ENCODE data around the gene SUPT20HL1. TPM values are rescaled to one million over a fixed set of nuclear protein-coding genes. Genes with fewer than 3 reads are reported as not detected.
"Not testable (repeated sequence)": the region's sequence is repeated elsewhere in the genome, so short reads cannot be mapped to it uniquely, and the experiment has no call there.

SUPT20HL1 gene
- polyA plus RNA-seq, 12 donors: 0.05 to 0.10 (median 0.08) TPM; not detected in 9

- not testable (repeated sequence) for DNase-seq
These were observed 3.2 kb downstream of the SUPT20HL1 start for GRCh38 chrX:24363432-24364181.

DNA sequence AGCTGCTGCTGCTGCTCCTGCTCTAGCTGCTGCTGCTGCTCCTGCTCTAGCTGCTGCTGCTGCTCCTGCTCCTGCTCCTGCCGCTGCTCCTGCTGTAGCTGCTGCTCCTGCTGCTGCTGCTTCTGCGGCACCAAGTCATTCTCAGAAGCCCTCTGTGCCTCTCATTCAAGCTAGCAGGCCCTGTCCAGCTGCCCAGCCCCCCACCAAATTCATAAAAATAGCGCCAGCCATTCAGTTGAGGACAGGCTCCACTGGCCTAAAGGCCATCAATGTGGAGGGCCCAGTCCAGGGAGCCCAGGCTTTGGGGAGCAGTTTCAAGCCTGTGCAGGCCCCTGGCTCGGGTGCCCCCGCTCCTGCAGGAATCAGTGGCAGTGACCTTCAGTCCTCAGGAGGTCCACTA lies 3.9 kb downstream of the SUPT20HL1 start:
- DNase-seq: no peak

DNA sequence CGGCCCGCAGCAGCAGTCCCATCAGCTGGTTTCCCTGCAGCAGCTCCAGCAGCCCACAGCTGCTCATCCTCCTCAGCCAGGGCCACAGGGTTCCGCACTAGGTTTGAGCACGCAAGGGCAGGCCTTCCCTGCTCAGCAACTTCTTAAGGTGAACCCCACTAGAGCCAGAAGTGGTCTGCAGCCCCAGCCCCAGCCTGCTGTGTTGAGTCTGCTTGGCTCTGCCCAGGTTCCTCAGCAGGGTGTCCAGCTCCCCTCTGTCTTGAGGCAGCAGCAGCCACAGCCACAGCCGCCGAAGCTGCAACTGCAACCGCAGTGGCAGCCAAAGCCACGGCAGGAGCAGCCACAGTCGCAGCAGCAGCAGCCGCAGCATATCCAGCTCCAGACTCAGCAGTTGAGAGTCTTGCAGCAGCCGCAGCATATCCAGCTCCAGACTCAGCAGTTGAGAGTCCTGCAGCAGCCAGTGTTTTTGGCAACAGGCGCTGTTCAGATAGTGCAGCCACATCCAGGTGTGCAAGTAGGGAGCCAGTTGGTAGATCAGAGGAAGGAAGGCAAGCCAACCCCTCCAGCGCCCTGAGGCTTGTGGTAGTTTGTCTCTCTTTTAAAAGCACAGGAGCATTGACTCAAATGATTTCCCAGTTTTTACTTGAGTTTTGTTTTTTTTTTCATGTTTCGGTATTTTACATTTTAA lies 4.6 kb downstream of the SUPT20HL1 start:
- no peak for DNase-seq

DNA sequence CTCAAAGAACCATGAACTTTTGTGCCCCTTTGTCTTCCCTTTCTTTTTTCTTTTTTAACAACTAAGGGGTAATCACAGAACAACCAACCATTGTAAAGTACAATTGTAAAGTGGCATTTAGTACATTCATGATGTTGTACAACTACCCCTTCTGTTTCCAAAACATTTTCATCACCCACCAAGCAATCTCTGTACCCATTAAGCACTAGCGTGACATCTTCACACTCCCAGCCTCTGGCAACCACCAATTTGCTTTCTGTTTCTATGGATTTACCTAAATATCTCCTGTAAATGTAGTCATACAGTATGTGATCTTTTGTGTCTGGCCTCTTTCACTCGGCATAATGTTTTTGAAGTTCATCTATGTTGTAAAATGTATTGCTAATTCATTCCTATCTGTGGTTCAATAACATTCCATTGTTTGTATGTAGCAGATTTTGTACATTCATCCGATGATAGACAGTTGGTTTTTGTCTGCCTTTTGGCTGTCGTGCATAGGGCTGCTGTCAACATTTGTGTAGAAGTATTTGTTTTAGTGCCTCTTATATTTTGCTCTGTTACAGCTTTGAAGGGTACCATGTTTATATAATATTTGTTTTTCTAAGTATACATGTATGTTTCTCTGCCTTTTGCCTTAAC lies 6.4 kb downstream of the SUPT20HL1 start:
- not testable (repeated sequence) for DNase-seq

GRCh38 chrX:24369816-24370215 lies 9.4 kb downstream of the SUPT20HL1 start:
- DNase-seq: no peak

DNA sequence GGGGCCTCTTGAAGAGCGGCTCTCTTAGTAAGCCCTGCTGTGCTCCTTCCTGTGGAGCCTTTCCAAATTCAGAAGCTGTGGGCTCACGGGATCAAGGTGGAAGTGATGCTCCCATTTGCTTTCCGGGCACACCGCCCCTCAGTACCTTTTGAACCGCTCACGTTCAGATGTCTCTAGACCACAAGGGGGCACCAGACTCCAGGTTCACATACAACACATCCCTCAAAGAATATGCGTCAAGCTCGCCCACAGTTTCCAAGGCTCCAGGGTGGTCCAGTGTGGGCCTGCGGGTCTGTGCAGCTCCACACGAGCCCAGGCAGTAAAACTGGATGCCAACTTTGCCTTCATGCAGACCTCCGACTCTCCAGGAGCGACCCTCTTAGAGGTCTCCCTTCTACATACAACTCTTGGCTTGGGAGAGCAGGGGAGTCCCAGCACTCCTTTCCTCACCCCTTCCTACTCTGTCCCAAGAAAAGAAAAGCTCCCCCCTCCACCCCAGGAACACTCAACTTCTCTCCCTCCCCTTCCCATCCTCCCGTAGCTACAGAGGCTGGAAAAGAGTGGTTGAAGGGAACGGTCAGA lies 11.0 kb downstream of the SUPT20HL1 start:
- DNase-seq: peak; percentile 63

DNA sequence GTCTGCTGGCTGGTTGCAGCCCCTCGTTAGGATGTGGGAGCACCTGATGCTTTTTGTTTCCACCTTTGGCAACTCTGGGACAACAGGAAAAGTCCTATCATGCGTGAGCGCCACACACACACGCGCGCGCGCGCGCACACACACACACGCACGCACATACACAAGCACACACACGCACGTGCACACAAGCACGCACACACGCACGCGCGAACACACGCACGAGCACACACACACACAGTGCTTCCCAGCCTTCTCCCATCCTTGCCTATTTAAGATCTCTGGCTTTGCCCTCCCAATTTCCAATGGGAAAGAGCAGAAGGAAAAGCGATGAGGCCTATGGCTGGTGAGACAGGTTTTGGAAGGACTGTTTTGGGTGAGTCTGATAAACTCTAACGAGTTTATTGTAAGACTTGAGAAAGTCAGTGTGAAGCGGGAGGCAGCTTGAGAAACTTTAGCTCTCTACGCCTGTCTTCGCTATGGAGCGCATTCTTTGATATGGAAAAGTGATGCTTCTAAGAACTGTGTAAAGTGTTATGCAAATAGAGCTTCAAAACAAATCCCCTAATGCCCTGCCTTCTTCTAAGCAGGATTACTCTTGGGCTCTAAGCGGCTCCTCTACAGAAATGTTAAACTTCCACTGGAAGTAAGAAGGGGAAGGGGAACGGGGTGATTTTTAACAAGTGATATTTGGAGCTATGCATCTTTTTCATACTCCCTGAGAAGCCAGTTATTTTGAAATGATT lies 11.8 kb downstream of the SUPT20HL1 start:
- DNase-seq: no peak

DNA sequence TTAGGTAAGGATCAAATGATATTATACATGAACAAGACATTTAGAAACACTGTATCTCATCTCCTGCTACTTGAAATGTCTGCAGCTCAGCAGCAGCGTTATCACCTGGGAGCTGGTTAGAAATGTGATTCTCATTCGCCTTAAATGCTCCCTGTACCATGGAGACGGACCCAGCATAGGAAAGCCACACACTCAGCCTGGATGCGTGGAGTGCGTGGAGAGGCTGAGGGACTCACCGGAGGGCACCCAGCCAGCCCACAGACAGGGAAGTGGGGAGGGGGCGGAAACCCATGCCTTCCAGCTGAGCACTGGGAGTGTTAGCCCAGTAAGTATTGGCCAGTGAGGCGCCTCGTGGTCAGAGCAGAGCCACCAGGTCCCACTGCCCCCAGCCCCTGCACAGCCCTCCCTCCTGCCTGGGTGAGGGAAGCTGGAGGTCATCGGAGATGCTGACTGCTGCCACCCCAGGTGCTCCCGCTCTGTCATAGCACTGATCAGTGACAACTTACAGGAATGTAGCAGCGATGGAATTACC lies 15.2 kb downstream of the SUPT20HL1 start:
- DNase-seq: no peak

- DNase-seq: no peak
These were observed 16.0 kb downstream of the SUPT20HL1 start for GRCh38 chrX:24376403-24376802.

- no peak for DNase-seq
These were observed 16.8 kb downstream of the SUPT20HL1 start for GRCh38 chrX:24377195-24377594.

DNA sequence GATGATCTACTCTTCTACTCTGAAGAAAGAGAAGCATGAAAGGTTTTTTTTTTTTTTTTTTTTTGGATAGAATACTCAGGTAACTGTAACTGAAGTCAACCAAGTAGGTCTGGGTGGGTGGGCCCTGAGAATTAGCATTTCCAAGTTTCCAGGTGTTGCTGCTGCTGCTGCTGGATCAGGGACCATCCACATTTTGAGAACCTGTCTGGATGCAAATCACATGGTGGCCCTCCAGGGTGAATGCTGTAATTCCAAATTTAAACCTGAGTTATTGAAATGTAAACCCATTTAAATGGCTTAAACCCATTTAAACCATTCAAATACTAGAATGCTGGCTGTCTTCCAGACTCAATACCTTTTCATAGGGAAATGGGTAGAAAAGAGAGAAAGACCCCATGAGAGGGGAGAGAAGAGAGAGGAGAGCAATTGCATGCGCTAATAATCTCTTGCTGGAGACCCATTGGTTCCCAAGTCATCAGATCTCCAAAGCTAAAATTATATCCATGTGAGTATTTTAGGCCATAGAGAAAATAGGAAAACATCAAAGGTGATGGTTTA lies 17.6 kb downstream of the SUPT20HL1 start:
- DNase-seq: no peak

DNA sequence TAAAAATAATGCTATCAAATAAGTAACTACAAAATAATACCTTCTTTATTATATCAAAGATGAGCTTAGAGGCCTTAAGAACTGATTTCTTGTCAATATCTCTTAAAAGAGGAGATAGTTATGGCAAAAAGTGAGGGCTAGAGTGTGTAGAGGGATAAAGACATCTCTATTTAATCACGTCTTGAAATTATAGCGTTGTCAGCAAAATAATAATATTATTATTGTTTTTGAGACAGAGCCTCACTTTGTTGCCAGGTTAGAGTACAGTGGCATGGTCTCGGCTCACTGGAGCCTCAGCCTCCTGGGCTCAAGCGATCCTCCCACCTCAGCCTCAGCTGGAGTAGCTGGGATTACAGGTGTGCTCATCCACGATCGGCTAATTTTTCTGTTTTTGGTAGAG lies 18.3 kb downstream of the SUPT20HL1 start:
- DNase-seq: no peak

DNA sequence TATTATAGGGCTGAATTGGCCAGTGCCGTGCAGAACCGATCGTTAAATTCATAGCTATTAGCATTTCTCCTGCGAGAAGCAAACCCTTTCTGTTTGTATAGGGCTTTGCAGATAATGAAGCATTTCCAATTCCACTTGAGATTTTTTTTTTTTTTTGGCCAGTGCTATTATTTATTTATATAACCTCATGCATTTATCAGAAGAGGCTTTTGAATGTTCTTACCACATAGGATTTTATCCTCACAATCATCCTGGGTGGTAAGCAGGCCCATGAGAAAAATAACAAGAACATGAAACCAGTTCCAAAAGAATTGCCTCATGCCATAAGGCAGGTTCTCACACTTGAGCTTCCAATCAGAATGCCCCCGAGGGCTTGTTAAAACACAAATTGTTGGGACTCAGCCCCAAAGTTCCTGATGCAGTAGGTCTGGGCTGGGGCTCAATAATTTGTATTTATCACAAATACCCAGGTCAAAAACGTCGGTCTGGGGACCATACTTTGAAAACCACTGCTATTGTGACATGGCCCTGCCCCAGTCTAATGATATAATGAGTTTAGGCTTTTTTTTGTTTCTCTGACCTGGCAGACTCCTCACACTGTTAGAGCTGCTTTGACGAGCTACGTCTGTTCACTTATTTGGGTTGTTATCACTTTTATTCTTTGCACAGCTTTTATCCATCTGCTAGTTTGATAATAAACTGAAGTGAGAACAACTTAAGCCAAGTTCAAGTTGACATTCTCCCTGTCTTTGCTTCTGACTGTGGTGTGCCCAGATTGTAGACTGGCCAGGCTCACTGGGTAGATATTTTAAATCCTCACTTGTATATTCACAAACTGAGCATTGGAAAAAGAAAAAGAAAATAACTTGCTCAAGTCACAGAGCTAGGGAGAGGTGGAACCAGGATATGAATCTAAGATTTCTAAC lies 20.1 kb downstream of the SUPT20HL1 start:
- DNase-seq: no peak

GRCh38 chrX:24382315-24382714 lies 21.9 kb downstream of the SUPT20HL1 start:
- not testable (repeated sequence) for DNase-seq

GRCh38 chrX:24387724-24388123 lies 27.3 kb downstream of the SUPT20HL1 start:
- DNase-seq: no peak

GRCh38 chrX:24391389-24391788 lies 30.9 kb downstream of the SUPT20HL1 start:
- no peak for DNase-seq

DNA sequence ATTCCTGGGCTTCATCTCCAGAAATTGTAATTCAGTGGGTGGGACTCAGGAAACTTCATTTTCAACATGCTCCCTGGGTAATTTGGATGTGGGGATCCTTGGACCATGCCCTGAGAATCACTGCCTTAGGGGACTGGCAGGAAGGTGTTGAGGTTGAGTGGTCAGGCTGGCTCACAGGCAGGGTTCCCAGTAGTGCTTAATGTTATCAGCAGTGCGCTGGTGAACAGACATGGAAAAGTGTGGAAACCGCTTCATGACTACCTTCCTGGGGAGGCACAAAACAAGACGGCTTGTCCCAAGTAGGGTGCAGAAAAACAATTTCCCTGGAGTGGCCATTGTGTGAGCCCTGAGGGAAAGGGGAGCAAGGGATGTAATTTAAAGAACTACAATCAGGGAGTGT lies 31.4 kb downstream of the SUPT20HL1 start:
- no peak for DNase-seq

DNA sequence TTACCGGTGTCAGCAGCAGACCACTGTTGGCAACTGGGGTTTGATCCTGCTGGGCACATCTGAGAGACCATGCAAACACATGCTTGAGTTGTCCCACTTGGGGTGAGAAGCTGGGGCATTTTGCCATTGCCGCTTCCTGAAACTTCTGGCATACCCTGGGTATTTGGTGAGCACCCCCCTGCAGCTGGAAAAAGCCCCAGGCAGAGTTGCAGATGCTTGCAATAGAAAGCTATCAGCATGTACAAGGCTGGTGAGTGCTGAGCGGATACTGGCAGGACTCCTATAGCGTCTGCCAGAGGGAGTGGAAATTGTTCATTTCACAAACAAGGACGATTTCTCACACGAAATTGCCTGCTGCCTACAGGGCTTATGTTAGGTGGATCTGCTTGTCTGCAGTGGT lies 32.3 kb downstream of the SUPT20HL1 start:
- peak; percentile 9 for DNase-seq

GRCh38 chrX:24395775-24396174 lies 35.3 kb downstream of the SUPT20HL1 start:
- peak; percentile 82 for DNase-seq

All from muscle of arm (tissue), 12 donors.